ENCODE data around the gene COX10. TPM values are rescaled to one million over a fixed set of nuclear protein-coding genes. Genes with fewer than 3 reads are reported as not detected.
A peak's percentile ranks its signal among the peaks of the same experiment; 100 is the strongest.
"Not testable (repeated sequence)": the region's sequence is repeated elsewhere in the genome, so short reads cannot be mapped to it uniquely, and the experiment has no call there.

COX10 gene
- 11.7 TPM for polyA plus RNA-seq (2012; ENCODE audit: low read depth, missing spikeins)

DNA sequence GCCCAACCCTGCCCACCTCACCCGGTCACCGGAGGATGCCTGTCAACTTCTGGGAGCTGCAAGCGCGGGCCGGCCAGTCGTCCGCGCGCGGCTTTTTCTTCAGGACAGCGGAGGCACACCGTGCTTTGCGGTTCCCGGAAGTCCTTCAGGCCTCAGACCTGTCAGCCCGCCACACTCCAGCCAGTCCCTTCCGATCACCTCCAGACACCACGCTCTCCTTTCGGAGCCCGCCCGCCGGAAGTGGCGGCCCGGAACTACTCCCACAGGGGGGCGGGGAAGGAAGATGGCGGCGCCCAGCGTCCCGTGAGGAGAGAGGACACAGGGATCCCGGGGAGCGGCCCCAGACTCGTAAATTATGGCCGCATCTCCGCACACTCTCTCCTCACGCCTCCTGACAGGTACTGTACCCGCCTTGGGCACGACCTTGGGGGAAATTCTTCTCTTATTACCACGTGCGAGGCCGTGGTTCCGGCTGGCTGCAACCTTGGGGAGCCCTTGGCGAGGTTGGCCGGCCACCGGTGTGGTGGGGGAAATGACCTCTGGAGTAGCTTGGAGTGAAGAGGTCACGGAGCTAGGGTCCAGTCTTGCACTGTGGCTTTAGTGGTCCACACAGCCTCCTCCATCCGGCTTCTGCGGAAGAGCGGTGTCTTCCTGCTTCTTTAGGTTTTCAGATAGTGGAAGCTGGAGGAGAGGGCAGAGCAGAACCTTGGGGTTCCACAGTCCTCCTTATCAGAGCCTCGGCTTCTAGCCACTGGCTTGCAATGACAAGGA, at the start of gene COX10:
Gene COX10, plus strand, starts transcription at position 254 of the 771 bp plus-strand sequence. Its CDS starts 102 bp downstream, at position 356.
- FAIRE-seq (peak; percentile 90), DNase-seq (ENCODE audit: insufficient read length, low spot score) (peak; percentile 68)
- TF ChIP-seq POU2F2 (IDR thresholded peaks at IDR 0.05; ENCODE audit: low read depth, low read length) (peak; percentile 34), POLR2A (IDR thresholded peaks at IDR 0.05; ENCODE audit: low read depth, low read length) (peak; percentile 96), POLR2AphosphoS5 (IDR thresholded peaks at IDR 0.05; ENCODE audit: low read depth, low read length) (peak; percentile 89), PAX5 (IDR thresholded peaks at IDR 0.05; ENCODE audit: insufficient read depth, low read length, severe bottlenecking) (peak; percentile 9), SPI1 (IDR thresholded peaks at IDR 0.05; ENCODE audit: low read depth, low read length) (no peak), TAF1 (IDR thresholded peaks at IDR 0.05; ENCODE audit: low read depth, low read length) (peak; percentile 95)

GRCh38 chr17:14021651-14022294, 47.5 kb upstream of the COX10 start:
- not testable (repeated sequence) for DNase-seq (ENCODE audit: insufficient read length, low spot score); FAIRE-seq

- DNase-seq (ENCODE audit: insufficient read length, low spot score); FAIRE-seq: not testable (repeated sequence)
Measured at GRCh38 chr17:14029755-14030154, 39.5 kb upstream of the COX10 start.

GRCh38 chr17:14032234-14032633, 37.1 kb upstream of the COX10 start:
- TF ChIP-seq POLR2AphosphoS5 (IDR thresholded peaks at IDR 0.05; ENCODE audit: low read depth, low read length), result no peak
- no peak for TF ChIP-seq SPI1 (IDR thresholded peaks at IDR 0.05; ENCODE audit: low read depth, low read length)
- no peak for TF ChIP-seq POLR2A (IDR thresholded peaks at IDR 0.05; ENCODE audit: low read depth, low read length)
- TF ChIP-seq TAF1 (IDR thresholded peaks at IDR 0.05; ENCODE audit: low read depth, low read length), result no peak
- TF ChIP-seq POU2F2 (IDR thresholded peaks at IDR 0.05; ENCODE audit: low read depth, low read length), result no peak
- no peak for TF ChIP-seq PAX5 (IDR thresholded peaks at IDR 0.05; ENCODE audit: insufficient read depth, low read length, severe bottlenecking)
- no peak for FAIRE-seq
- no peak for DNase-seq (ENCODE audit: insufficient read length, low spot score)

GRCh38 chr17:14033166-14033565, 36.1 kb upstream of the COX10 start:
- DNase-seq (ENCODE audit: insufficient read length, low spot score), result no peak
- FAIRE-seq, result no peak
- TF ChIP-seq POLR2AphosphoS5 (IDR thresholded peaks at IDR 0.05; ENCODE audit: low read depth, low read length) (no peak), TAF1 (IDR thresholded peaks at IDR 0.05; ENCODE audit: low read depth, low read length) (no peak), POLR2A (IDR thresholded peaks at IDR 0.05; ENCODE audit: low read depth, low read length) (no peak), SPI1 (IDR thresholded peaks at IDR 0.05; ENCODE audit: low read depth, low read length) (no peak), PAX5 (IDR thresholded peaks at IDR 0.05; ENCODE audit: insufficient read depth, low read length, severe bottlenecking) (no peak), POU2F2 (IDR thresholded peaks at IDR 0.05; ENCODE audit: low read depth, low read length) (no peak)

DNA sequence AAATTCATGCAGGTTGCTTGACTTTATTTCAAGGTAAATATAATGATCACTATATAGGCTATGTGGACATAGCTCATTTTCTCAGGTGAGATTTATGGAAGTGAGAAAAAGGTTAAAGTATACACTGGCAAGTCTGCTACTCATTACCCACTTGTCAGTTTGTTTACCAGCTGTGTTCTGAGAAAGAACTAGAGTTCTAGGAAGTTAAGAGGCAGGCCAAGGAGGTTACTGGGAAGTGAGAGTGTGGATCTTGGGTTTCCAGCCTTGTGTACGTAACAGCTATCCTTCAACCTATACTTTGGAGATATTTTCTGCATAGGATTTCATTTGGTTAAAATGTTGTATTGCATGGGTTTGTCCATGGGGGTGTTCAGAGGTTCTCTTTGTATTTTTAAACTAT, 31.9 kb upstream of the COX10 start:
- FAIRE-seq (no peak), DNase-seq (ENCODE audit: insufficient read length, low spot score) (no peak)
- TF ChIP-seq POLR2A (IDR thresholded peaks at IDR 0.05; ENCODE audit: low read depth, low read length), result no peak
- no peak for TF ChIP-seq POU2F2 (IDR thresholded peaks at IDR 0.05; ENCODE audit: low read depth, low read length)
- no peak for TF ChIP-seq PAX5 (IDR thresholded peaks at IDR 0.05; ENCODE audit: insufficient read depth, low read length, severe bottlenecking)
- no peak for TF ChIP-seq SPI1 (IDR thresholded peaks at IDR 0.05; ENCODE audit: low read depth, low read length)
- TF ChIP-seq POLR2AphosphoS5 (IDR thresholded peaks at IDR 0.05; ENCODE audit: low read depth, low read length), result no peak
- TF ChIP-seq TAF1 (IDR thresholded peaks at IDR 0.05; ENCODE audit: low read depth, low read length), result no peak

GRCh38 chr17:14038206-14038605, 31.1 kb upstream of the COX10 start:
- TF ChIP-seq POU2F2 (IDR thresholded peaks at IDR 0.05; ENCODE audit: low read depth, low read length) (no peak), SPI1 (IDR thresholded peaks at IDR 0.05; ENCODE audit: low read depth, low read length) (no peak), POLR2A (IDR thresholded peaks at IDR 0.05; ENCODE audit: low read depth, low read length) (no peak), TAF1 (IDR thresholded peaks at IDR 0.05; ENCODE audit: low read depth, low read length) (no peak), POLR2AphosphoS5 (IDR thresholded peaks at IDR 0.05; ENCODE audit: low read depth, low read length) (no peak), PAX5 (IDR thresholded peaks at IDR 0.05; ENCODE audit: insufficient read depth, low read length, severe bottlenecking) (no peak)
- DNase-seq (ENCODE audit: insufficient read length, low spot score) (no peak), FAIRE-seq (no peak)

- TF ChIP-seq POLR2A (IDR thresholded peaks at IDR 0.05; ENCODE audit: low read depth, low read length), result no peak
- TF ChIP-seq TAF1 (IDR thresholded peaks at IDR 0.05; ENCODE audit: low read depth, low read length), result no peak
- no peak for TF ChIP-seq POLR2AphosphoS5 (IDR thresholded peaks at IDR 0.05; ENCODE audit: low read depth, low read length)
- no peak for TF ChIP-seq SPI1 (IDR thresholded peaks at IDR 0.05; ENCODE audit: low read depth, low read length)
- TF ChIP-seq POU2F2 (IDR thresholded peaks at IDR 0.05; ENCODE audit: low read depth, low read length), result no peak
- TF ChIP-seq PAX5 (IDR thresholded peaks at IDR 0.05; ENCODE audit: insufficient read depth, low read length, severe bottlenecking), result no peak
- DNase-seq (ENCODE audit: insufficient read length, low spot score), result no peak
- no peak for FAIRE-seq
Measured at GRCh38 chr17:14042411-14042810, 26.9 kb upstream of the COX10 start.

GRCh38 chr17:14044702-14045101, 24.6 kb upstream of the COX10 start:
- no peak for FAIRE-seq

DNA sequence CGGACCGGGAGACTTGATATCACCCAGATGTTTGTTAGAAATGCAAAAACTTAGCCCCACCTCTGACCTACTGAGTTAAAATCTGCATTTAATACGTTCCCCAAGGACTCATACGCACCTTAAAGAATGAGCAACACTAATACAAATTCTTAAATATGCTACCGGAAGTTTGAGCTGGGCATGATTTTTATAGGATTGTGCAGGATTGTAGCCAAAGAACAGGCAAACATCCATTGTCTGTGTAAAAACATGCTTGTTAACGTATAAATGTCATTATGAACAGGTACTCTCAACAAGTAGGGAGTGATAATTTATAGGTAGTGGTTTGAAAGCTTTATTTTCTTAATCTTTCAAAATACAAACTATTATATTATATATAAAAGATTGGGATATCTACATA, 22.3 kb upstream of the COX10 start:
- FAIRE-seq, result no peak

More at GRCh38 chr17:14044702-14045101, 24.6 kb upstream of the COX10 start:
- TF ChIP-seq POLR2A (IDR thresholded peaks at IDR 0.05; ENCODE audit: low read depth, low read length) (no peak), POU2F2 (IDR thresholded peaks at IDR 0.05; ENCODE audit: low read depth, low read length) (no peak), POLR2AphosphoS5 (IDR thresholded peaks at IDR 0.05; ENCODE audit: low read depth, low read length) (no peak), SPI1 (IDR thresholded peaks at IDR 0.05; ENCODE audit: low read depth, low read length) (no peak), TAF1 (IDR thresholded peaks at IDR 0.05; ENCODE audit: low read depth, low read length) (no peak), PAX5 (IDR thresholded peaks at IDR 0.05; ENCODE audit: insufficient read depth, low read length, severe bottlenecking) (no peak)
- no peak for DNase-seq (ENCODE audit: insufficient read length, low spot score)

More for the DNA sequence above, 22.3 kb upstream of the COX10 start:
- DNase-seq (ENCODE audit: insufficient read length, low spot score), result no peak
- TF ChIP-seq PAX5 (IDR thresholded peaks at IDR 0.05; ENCODE audit: insufficient read depth, low read length, severe bottlenecking), result no peak
- TF ChIP-seq POU2F2 (IDR thresholded peaks at IDR 0.05; ENCODE audit: low read depth, low read length), result no peak
- TF ChIP-seq POLR2AphosphoS5 (IDR thresholded peaks at IDR 0.05; ENCODE audit: low read depth, low read length), result no peak
- TF ChIP-seq POLR2A (IDR thresholded peaks at IDR 0.05; ENCODE audit: low read depth, low read length), result no peak
- TF ChIP-seq SPI1 (IDR thresholded peaks at IDR 0.05; ENCODE audit: low read depth, low read length), result no peak
- no peak for TF ChIP-seq TAF1 (IDR thresholded peaks at IDR 0.05; ENCODE audit: low read depth, low read length)

All from GM12891 (cell line).